IPS-15b (cell line): ENCODE data around the gene RAB40B.
A peak's percentile ranks its signal among the peaks of the same experiment; 100 is the strongest.

Experiments used
- H3K27me3 ChIP-seq: one replicate; pipeline ENCODE4 v1.6.1; 2013; ENCODE audit warnings: low read length; ENCODE audit not compliant: control insufficient read depth, insufficient read depth
- H3K36me3 ChIP-seq: one replicate; pipeline ENCODE4 v1.6.1; 2013; ENCODE audit warnings: low read length; ENCODE audit not compliant: control insufficient read depth, insufficient read depth
- H3K4me1 ChIP-seq: one replicate; pipeline ENCODE4 v1.6.1; 2013; ENCODE audit warnings: mild to moderate bottlenecking, low read length; ENCODE audit not compliant: control insufficient read depth, insufficient read depth
- H3K4me3 ChIP-seq: one replicate; pipeline ENCODE4 v1.5.1; 2013; ENCODE audit warnings: low read depth, low read length
- H3K9ac ChIP-seq: one replicate; pipeline ENCODE4 v1.6.1; 2013; ENCODE audit warnings: low read depth, mild to moderate bottlenecking, low read length
- H3K9me3 ChIP-seq: one replicate; pipeline ENCODE4 v1.6.1; 2013; ENCODE audit warnings: mild to moderate bottlenecking, low read length; ENCODE audit not compliant: control insufficient read depth, insufficient read depth

The RAB40B gene

GRCh38 chr17:82647593-82648164 is 50.8 kb downstream of the RAB40B start:
- Histone ChIP-seq H3K36me3 (no peaks in the 10 kb centered on the region), H3K4me1 (no peaks in the 10 kb centered on the region), H3K27me3 (no peaks in the 10 kb centered on the region), H3K4me3 (peak overlapping the region; percentile 78), H3K9ac (peak overlapping the region; percentile 85), H3K9me3 (no peaks in the 10 kb centered on the region)

GRCh38 chr17:82645516-82645915 is 53.0 kb downstream of the RAB40B start:
- Histone ChIP-seq H3K27me3 (no peaks in the 10 kb centered on the region), H3K4me1 (no peaks in the 10 kb centered on the region), H3K9ac (no peak overlapping the region), H3K36me3 (peaks cover 10% of the 10 kb centered on the region), H3K9me3 (no peaks in the 10 kb centered on the region), H3K4me3 (no peak overlapping the region)

GRCh38 chr17:82644148-82644547 is 54.4 kb downstream of the RAB40B start:
- Histone ChIP-seq H3K4me1 (no peaks in the 10 kb centered on the region), H3K9me3 (no peaks in the 10 kb centered on the region), H3K4me3 (no peak overlapping the region), H3K27me3 (no peaks in the 10 kb centered on the region), H3K9ac (no peak overlapping the region), H3K36me3 (peaks cover 20% of the 10 kb centered on the region)

- peaks cover 20% of the 10 kb centered on the region for H3K36me3 ChIP-seq
- no peaks in the 10 kb centered on the region for H3K9me3 ChIP-seq
- H3K9ac ChIP-seq: no peak overlapping the region
- H3K4me1 ChIP-seq: no peaks in the 10 kb centered on the region
- no peak overlapping the region for H3K4me3 ChIP-seq
- no peaks in the 10 kb centered on the region for H3K27me3 ChIP-seq
These were observed 56.5 kb downstream of the RAB40B start for GRCh38 chr17:82642022-82642421.

GRCh38 chr17:82640036-82640435 is 58.5 kb downstream of the RAB40B start:
- Histone ChIP-seq H3K4me3 (no peak overlapping the region), H3K9me3 (no peaks in the 10 kb centered on the region), H3K9ac (no peak overlapping the region), H3K4me1 (no peaks in the 10 kb centered on the region), H3K36me3 (peaks cover 20% of the 10 kb centered on the region), H3K27me3 (no peaks in the 10 kb centered on the region)

- H3K4me1 ChIP-seq: no peaks in the 10 kb centered on the region
- H3K9me3 ChIP-seq: no peaks in the 10 kb centered on the region
- no peak overlapping the region for H3K4me3 ChIP-seq
- H3K36me3 ChIP-seq: peaks cover 20% of the 10 kb centered on the region
- no peaks in the 10 kb centered on the region for H3K27me3 ChIP-seq
- H3K9ac ChIP-seq: no peak overlapping the region
These were observed 58.9 kb downstream of the RAB40B start for GRCh38 chr17:82639628-82640027.

GRCh38 chr17:82638183-82638773 is 60.2 kb downstream of the RAB40B start:
- Histone ChIP-seq H3K9ac (no peak overlapping the region), H3K36me3 (peaks cover 22% of the 10 kb centered on the region), H3K4me1 (no peaks in the 10 kb centered on the region), H3K27me3 (no peaks in the 10 kb centered on the region), H3K4me3 (no peak overlapping the region), H3K9me3 (no peaks in the 10 kb centered on the region)

- H3K4me1 ChIP-seq: no peaks in the 10 kb centered on the region
- H3K36me3 ChIP-seq: peaks cover 16% of the 10 kb centered on the region
- no peak overlapping the region for H3K9ac ChIP-seq
- no peaks in the 10 kb centered on the region for H3K27me3 ChIP-seq
- no peaks in the 10 kb centered on the region for H3K9me3 ChIP-seq
- H3K4me3 ChIP-seq: no peak overlapping the region
These were observed 61.6 kb downstream of the RAB40B start for GRCh38 chr17:82636626-82637598.

GRCh38 chr17:82633343-82633742 is 65.2 kb downstream of the RAB40B start:
- H3K4me3 ChIP-seq: no peak overlapping the region
- H3K9ac ChIP-seq: no peak overlapping the region
- H3K36me3 ChIP-seq: peaks cover 20% of the 10 kb centered on the region
- no peaks in the 10 kb centered on the region for H3K27me3 ChIP-seq
- no peaks in the 10 kb centered on the region for H3K9me3 ChIP-seq
- H3K4me1 ChIP-seq: no peaks in the 10 kb centered on the region

- Histone ChIP-seq H3K9me3 (no peaks in the 10 kb centered on the region), H3K9ac (no peak overlapping the region), H3K27me3 (no peaks in the 10 kb centered on the region), H3K4me1 (no peaks in the 10 kb centered on the region), H3K36me3 (peaks cover 22% of the 10 kb centered on the region), H3K4me3 (no peak overlapping the region)
These were observed 66.0 kb downstream of the RAB40B start for GRCh38 chr17:82632451-82632850.

GRCh38 chr17:82631544-82631943 is 67.0 kb downstream of the RAB40B start:
- peaks cover 27% of the 10 kb centered on the region for H3K36me3 ChIP-seq
- H3K4me3 ChIP-seq: no peak overlapping the region
- H3K9ac ChIP-seq: no peak overlapping the region
- no peaks in the 10 kb centered on the region for H3K27me3 ChIP-seq
- H3K4me1 ChIP-seq: no peaks in the 10 kb centered on the region
- H3K9me3 ChIP-seq: no peaks in the 10 kb centered on the region

- Histone ChIP-seq H3K4me3 (no peak overlapping the region), H3K27me3 (no peaks in the 10 kb centered on the region), H3K36me3 (peaks cover 36% of the 10 kb centered on the region), H3K9ac (no peak overlapping the region), H3K9me3 (no peaks in the 10 kb centered on the region), H3K4me1 (no peaks in the 10 kb centered on the region)
These were observed 68.3 kb downstream of the RAB40B start for GRCh38 chr17:82630212-82630611.
